Measurements from ENCODE around the gene ZFYVE9. TPM values are rescaled to one million over a fixed set of nuclear protein-coding genes. Genes with fewer than 3 reads are reported as not detected.

ZFYVE9 gene
- total RNA-seq, 1 donor from 2014 or later = 17.9 TPM

DNA sequence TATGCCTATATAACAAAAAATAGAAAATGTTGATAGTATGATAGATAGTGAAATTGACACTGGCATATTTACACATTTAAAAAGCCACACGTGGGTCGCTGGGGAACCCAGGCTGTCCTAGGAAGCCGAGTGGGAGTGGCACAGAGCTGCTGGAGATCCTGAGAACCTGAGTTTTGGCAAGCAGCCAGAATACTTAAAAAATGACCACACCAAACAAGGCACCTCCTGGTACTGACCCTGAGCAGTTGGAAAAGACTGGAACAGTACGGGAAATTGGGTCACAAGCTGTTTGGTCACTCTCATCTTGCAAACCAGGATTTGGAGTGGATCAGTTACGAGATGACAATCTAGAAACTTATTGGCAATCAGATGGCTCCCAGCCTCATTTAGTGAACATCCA lies 111.5 kb downstream of the ZFYVE9 start:
- Histone ChIP-seq H3K27me3 (ENCODE audit: low read depth) (no peaks in the 10 kb centered on the region), H3K4me3 (no peak overlapping the region)

GRCh38 chr1:52259886-52260285 lies 118.0 kb downstream of the ZFYVE9 start:
- H3K36me3 ChIP-seq = no peaks in the 10 kb centered on the region
- no peaks in the 10 kb centered on the region for H3K27me3 ChIP-seq (ENCODE audit: low read depth)
- no peak for TF ChIP-seq CTCF (IDR thresholded peaks at IDR 0.05; ENCODE audit: borderline replicate concordance)
- no peak overlapping the region for H3K27ac ChIP-seq (replicated peaks)
- H3K9me3 ChIP-seq (replicated peaks) = no peaks in the 10 kb centered on the region
- peaks cover 5% of the 10 kb centered on the region for H3K4me1 ChIP-seq
- no peak for DNase-seq
- H3K4me3 ChIP-seq = no peak overlapping the region
- intact Hi-C loops (cut with micrococcal nuclease) = no loop called here

More for the DNA sequence above, 111.5 kb downstream of the ZFYVE9 start:
- H3K9me3 ChIP-seq (replicated peaks) = no peaks in the 10 kb centered on the region
- no peak overlapping the region for H3K27ac ChIP-seq (replicated peaks)
- no peak for TF ChIP-seq CTCF (IDR thresholded peaks at IDR 0.05; ENCODE audit: borderline replicate concordance)
- H3K4me1 ChIP-seq = no peaks in the 10 kb centered on the region
- DNase-seq = no peak
- intact Hi-C loops (cut with micrococcal nuclease) = no loop called here
- H3K36me3 ChIP-seq = no peaks in the 10 kb centered on the region

DNA sequence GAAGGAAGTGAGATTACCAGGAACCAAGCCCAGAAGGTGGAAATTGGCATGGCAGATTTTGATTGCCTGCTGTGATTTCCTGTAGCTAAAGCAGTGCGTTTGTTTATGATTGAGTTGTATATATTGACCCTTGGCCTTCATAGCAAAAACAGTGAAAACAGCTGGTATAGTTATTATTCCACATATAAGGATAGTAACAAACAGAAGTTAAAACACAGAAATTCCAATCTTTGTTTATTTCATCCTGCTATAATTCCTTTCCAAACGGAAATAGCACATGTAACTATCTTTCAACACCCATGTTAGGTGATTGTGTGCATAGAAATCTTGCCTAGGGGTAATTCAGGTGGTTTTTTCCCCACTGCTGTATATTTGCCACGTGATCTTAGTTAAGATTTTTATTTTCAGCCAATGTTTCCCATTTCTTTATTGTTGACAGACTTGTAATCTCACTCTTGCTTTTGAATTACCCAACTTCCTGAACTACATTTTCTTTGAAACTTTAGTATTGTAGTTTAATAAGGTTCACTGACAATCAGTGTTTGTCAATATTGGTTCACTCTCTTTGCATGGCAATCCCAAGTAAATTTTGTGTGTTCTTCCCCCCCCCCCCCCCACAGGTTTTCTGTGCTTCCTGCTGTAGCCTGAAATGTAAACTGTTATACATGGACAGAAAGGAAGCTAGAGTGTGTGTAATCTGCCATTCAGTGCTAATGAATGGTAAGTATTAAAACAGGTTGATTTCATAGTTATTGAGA lies 121.4 kb downstream of the ZFYVE9 start:
- no peak for DNase-seq
- no peaks in the 10 kb centered on the region for H3K9me3 ChIP-seq (replicated peaks)
- H3K4me3 ChIP-seq = no peak overlapping the region
- H3K36me3 ChIP-seq = peaks cover under 1% of the 10 kb centered on the region
- H3K27ac ChIP-seq (replicated peaks) = peak overlapping the region; percentile 4
- peaks cover 5% of the 10 kb centered on the region for H3K4me1 ChIP-seq
- no peak for TF ChIP-seq CTCF (IDR thresholded peaks at IDR 0.05; ENCODE audit: borderline replicate concordance)
- intact Hi-C loops (cut with micrococcal nuclease) = no loop called here
- H3K27me3 ChIP-seq (ENCODE audit: low read depth) = no peaks in the 10 kb centered on the region

- H3K27me3 ChIP-seq (ENCODE audit: low read depth) = no peaks in the 10 kb centered on the region
- peaks cover 12% of the 10 kb centered on the region for H3K36me3 ChIP-seq
- H3K4me3 ChIP-seq = no peak overlapping the region
- no peaks in the 10 kb centered on the region for H3K9me3 ChIP-seq (replicated peaks)
- peak; percentile 14 for TF ChIP-seq CTCF (IDR thresholded peaks at IDR 0.05; ENCODE audit: borderline replicate concordance)
- intact Hi-C loops (cut with micrococcal nuclease) = no loop called here
- H3K4me1 ChIP-seq = peaks cover 5% of the 10 kb centered on the region
- DNase-seq = no peak
- no peak overlapping the region for H3K27ac ChIP-seq (replicated peaks)
These were observed 122.7 kb downstream of the ZFYVE9 start for GRCh38 chr1:52264530-52265115.

DNA sequence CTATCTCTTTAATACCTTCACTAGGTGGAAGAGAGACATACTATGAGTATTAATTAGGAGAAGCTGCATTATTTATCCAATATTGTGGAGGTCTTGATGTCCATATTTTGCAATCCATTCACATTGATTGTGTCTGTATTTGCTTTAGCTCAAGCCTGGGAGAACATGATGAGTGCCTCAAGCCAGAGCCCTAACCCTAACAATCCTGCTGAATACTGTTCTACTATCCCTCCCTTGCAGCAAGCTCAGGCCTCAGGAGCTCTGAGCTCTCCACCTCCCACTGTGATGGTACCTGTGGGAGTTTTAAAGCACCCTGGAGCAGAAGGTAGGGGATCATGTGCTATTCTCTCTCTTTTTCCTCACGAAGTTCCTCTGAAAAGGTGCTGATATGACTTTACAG lies 124.6 kb downstream of the ZFYVE9 start:
- no peak for DNase-seq
- peaks cover 20% of the 10 kb centered on the region for H3K36me3 ChIP-seq
- intact Hi-C loops (cut with micrococcal nuclease) = no loop called here
- H3K4me1 ChIP-seq = peaks cover 5% of the 10 kb centered on the region
- no peak overlapping the region for H3K4me3 ChIP-seq
- H3K9me3 ChIP-seq (replicated peaks) = no peaks in the 10 kb centered on the region
- TF ChIP-seq CTCF (IDR thresholded peaks at IDR 0.05; ENCODE audit: borderline replicate concordance) = no peak
- no peak overlapping the region for H3K27ac ChIP-seq (replicated peaks)
- no peaks in the 10 kb centered on the region for H3K27me3 ChIP-seq (ENCODE audit: low read depth)

Measured in left ventricle myocardium inferior (tissue), 1 donor.